Central memory CD4-positive, alpha-beta T cell (primary cell): ENCODE results near the gene JOSD2.
"Not testable (repeated sequence)": the region's sequence is repeated elsewhere in the genome, so short reads cannot be mapped to it uniquely, and the experiment has no call there.

Source experiments
- DNase-seq: peaks from one replicate; pipeline ENCODE4 v3.0.0; 2022

JOSD2 gene

DNA sequence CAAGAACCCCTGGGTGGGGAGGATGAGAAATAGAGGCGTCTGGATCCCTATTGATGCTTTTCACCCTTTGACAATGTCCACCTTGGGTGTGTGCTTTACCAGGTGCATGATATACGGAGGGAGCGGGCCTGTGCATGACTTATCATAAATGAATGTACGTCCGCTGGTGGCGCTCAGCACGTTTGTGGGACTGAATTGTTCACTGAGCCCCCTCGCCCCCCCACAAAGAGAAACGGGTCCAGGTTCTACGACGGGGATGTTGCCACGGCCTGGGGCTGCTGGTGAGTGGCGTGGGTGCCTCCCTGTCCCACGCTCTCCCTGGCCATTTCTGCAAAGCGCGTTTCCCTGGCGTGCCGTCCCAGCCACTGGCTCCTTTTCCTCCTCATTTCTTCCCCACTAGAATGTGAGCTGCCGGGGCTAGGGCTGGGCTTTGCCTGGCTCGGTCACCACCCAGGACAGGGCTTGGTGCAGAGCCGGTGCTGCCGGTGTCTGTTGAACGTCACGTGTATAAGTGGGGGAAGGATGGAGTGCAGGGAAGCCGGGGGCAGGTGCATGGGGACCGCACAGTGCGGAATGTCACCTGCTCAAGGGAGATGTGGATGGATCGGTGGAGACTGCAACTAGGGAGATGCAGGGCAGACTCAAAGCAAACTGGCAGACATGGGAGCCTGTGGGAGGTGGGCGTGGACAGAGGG lies 35.7 kb upstream of the JOSD2 start:
- no peak for DNase-seq

DNA sequence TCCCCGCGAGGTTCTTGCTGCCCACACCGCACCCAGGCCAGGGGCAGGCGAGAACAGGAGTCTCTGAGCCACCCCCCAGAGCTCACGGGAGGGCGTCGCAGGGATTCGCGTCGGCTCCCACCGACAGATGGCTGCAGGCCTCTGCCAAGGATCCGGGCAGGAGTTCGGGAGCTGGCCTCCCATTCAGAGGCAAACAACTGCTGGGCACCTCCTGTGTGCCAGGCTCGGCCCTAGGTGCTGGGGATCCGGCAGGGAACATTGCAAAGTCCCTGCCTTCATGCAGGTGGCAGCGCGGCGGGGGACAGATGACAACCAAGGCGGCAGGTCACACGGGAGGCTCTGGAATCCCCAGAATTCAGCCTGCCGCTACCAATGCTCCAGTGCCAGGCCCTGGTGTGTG lies 32.0 kb upstream of the JOSD2 start:
- DNase-seq, result no peak

DNA sequence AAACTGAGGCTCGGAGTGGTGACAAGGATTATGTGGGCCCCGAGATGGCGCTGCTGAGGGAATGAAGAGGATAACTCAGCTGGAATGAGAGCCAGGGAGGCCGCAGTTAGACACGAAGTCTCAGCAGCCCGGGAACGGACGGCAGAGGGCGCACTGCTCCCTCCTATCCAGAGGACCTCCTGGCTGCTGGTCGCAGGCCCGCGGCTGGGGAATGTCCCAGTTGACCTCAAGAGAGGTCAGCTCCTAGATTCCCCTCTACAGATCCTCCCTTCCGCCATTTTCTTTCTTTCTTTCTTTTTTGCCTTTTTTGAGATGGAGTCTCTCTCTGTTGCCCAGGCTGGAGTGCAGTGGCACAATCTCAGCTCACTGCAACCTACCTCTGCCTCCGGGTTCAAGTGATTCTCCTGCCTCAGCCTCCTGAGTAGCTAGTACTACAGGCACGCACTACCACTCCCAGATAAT lies 26.8 kb upstream of the JOSD2 start:
- DNase-seq, result no peak

- no peak for DNase-seq
Measured at GRCh38 chr19:50537306-50537685, 26.3 kb upstream of the JOSD2 start.

DNA sequence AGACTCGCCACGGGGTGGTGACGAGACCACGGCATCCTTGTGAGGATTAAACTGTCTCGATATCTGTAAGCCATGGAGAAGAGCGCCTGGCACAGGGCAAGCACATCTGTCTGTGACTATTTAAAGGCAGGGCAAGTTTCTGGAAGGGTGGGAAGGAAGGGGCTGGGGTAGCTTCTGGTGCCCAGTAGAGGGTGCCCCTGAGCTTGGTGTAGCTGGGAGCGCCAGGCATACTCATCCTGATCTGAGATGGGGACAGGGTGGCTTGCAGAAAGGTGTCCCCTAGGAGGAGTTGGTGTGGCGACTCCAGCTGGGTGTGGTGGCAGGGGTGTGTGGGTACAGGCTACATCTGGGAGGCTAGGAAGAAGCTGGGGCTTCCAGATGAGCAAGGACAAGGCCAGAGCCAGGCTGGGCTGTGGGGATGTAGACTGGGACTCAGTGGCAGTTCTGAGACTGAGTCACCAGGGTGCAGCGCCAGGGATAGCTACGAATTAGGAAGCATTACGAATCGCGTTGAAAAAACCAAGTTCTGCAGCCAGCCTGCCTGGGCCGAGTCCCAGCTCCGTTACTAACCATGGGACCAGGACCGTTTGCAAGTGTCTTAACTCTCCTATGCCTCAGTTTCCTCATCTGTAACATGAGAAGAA lies 25.8 kb upstream of the JOSD2 start:
- no peak for DNase-seq

DNA sequence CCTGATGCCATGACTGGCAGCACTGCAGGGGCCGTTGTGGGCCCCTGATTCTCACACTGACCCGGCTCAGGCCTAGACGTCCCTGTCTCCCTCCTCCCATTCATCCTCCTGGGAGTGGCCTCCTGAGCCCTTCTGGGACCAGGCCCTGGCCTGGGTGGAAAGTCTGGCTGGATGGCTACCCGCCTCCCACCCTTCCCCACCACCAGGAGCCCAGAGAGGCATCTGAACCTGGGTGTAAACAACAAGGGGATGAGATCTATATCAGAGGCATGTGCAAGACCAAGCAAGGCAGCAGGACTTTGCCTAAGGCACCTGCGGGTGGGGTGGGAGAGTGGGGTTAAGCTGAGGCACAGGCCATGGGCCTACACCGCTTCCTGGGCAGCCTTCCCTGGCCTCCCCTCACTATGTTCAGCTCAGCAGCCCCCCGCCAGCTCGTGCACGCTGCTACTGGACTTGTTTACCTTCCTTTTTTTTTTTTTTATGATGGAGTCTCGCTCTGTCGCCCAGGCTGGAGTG lies 24.7 kb upstream of the JOSD2 start:
- DNase-seq, result no peak

DNA sequence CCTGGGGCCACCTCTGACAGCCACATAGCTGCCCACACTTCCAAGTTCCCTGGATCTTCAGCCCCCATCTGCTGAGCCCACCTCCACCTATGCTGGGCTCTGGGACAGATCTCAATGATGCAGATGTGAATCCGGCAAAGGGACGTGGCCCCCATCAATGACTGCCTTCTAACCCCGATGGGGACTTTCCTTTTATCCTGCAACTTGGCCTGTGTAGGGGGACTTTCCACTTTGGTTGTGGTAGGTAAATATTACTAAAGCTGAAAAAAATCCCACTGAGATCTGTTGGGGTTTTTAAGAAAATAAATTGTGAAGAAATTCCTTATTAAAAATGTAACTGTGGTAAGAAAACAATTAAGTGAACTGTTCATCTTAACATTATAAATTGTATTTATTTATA lies 23.5 kb upstream of the JOSD2 start:
- DNase-seq, result no peak

DNA sequence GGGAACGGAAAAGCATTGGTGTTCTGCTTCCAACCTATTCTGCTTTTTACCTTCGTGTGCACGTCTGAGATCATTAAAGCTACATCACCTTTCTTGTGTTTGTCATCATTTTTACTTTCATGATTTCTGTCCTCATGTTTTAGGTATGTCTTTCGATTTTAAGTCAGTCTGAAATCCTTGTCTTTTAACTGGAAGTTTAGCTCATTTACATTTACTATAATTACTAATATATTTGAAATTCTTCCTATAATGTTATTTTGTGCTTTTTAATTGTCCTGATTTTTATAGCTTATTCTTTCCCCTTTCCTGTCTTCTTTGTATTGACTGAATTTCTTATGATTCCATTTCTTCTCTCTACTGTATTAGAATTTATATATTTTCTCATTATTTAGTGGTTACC lies 22.0 kb upstream of the JOSD2 start:
- DNase-seq, result no peak

- DNase-seq, result no peak
Measured at GRCh38 chr19:50531171-50531612, 20.2 kb upstream of the JOSD2 start.

DNA sequence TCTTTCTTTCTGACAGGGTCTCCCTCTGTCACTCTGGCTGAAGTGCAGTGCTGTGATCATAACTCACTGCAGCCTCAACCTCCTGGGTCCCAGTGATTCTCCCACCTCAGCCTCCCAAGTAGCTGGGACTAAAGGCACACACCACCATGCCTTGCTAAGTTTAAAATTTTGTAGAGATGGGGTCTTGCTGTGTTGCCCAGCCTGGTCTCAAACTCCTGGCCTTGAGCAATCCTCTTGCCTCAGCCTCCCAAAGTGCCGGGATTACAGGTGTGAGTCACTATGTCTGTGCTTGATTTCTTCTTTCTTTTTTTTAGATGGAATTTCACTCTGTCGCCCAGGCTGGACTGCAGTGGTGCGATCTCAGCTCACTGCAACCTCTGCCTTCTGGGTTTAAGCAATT lies 17.1 kb upstream of the JOSD2 start:
- not testable (repeated sequence) for DNase-seq

- DNase-seq, result no peak
Measured at GRCh38 chr19:50522881-50523280, 11.9 kb upstream of the JOSD2 start.

DNA sequence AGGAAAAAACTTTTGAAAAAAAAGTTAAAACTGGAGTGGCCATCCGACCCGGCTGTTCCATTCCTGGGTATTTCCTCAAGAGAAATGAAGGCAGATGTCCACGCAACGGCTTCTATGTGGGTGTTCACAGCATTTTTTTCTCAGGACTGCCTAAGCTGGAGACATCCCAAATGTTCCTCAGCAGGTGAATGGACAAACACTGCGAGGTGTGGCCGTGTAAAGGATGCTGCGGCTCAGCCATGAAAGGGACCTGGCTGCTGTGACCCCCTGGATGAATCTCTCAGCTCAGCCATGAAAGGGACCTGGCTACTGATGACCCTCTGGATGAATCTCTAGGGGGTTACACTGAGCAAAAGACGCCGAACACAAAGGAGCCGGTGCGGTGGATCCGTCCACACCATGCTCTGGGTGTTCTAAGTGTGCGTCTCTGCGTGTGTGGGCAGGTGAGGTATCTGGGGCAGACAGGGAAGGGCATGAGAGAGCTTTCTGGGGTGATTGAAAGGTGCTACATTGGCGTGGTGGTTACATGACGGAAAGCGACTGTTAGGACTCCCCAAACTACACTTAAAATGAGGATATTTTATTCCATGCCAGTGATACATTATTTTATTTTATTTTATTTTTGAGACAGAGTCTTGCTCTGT lies 10.0 kb upstream of the JOSD2 start:
- no peak for DNase-seq

DNA sequence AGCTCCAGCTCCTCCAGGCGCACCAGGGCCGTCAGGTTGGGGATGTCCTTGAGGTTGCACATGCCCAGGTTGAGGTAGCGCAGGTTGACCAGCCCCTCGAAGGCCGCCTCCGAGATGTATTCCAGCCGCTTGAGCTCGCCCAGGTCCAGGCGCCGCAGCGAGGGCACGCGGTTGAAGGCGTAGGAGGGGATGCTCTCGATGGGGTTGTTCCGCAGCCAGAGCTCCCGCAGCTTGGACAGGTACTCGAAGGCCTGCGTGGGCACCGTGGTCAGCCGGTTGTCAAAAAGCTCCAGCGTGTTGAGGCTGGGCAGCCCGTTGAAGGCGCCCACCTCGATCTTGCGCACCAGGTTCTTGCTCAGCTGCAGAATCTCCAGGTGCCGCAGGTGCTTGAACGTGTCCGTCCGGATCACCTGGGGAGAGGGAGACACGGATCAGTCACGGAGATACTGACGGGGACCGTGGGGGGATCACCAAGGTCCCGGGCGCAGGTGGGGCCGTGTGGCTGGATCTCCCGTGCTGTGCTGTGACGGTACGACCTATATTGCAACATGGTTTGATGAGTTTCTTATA lies 8.1 kb upstream of the JOSD2 start:
- DNase-seq, result no peak

DNA sequence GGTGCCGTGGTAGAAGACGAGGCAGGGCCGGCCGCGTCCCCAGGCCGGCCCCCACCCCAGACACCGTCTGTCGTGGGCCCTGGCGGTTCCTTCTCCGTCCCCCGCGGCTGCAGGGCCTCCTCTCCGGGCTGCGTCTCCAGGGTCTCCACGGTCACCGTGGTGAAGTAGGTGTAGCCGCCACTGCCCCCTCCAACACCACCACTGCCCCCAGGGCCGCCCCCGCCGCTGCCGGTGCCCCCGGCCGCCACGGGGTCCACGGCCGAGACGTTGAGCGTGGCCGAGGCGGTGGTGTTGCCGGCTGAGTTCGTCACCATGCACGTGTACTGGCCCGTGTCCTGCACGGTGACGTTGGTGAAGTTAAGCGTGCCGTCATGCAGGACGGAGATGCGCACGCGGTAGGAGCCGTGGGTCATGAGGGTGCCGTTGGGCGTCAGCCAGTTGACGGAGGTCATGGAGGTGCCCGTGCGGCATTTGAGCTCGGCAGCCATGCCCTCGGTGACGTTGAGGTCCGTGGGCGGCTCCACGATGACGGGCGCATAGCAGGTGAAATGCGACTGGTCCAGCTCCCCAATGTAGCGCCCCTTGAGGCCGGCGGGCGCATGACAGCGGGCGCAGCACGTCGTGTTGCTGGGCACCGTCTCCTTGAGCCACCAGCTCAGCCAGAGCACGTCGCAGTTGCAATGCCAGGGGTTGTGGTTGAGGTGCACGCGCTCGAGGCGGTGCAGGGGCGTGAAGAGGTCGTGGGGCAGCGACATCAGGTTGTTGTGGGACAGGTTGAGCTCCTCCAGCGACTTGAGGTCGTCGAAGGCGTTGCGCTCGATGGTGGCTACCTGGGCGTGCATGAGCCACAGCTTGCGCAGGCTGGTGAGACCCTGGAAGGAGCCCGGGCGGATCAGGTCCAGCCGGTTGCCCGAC lies 7.4 kb upstream of the JOSD2 start:
- no peak for DNase-seq

GRCh38 chr19:50517704-50518075 lies 6.7 kb upstream of the JOSD2 start:
- no peak for DNase-seq

- no peak for DNase-seq
Measured at GRCh38 chr19:50516964-50517703, 6.1 kb upstream of the JOSD2 start.

DNA sequence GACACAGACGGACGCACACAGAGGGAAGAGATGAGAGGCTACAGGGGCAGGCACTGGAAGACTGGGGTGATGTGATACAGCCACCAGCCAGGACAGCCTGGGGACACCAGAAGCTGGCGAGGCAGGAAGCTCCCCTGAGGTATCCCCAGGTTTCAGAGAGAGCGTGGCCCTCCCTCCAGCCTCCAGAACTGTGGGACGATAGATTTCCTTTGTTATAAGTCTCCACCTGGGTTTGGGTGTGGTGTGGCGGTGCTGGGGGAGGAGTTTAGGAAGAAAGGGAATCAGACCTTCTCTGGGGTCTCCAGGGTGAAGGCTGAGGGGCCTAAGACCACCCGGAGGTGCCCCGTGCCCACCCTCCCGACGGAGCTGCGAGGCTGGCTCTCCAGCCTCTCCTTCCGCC lies 5.5 kb upstream of the JOSD2 start:
- DNase-seq, result no peak

GRCh38 chr19:50515168-50515561 lies 4.2 kb upstream of the JOSD2 start:
- DNase-seq, result no peak

DNA sequence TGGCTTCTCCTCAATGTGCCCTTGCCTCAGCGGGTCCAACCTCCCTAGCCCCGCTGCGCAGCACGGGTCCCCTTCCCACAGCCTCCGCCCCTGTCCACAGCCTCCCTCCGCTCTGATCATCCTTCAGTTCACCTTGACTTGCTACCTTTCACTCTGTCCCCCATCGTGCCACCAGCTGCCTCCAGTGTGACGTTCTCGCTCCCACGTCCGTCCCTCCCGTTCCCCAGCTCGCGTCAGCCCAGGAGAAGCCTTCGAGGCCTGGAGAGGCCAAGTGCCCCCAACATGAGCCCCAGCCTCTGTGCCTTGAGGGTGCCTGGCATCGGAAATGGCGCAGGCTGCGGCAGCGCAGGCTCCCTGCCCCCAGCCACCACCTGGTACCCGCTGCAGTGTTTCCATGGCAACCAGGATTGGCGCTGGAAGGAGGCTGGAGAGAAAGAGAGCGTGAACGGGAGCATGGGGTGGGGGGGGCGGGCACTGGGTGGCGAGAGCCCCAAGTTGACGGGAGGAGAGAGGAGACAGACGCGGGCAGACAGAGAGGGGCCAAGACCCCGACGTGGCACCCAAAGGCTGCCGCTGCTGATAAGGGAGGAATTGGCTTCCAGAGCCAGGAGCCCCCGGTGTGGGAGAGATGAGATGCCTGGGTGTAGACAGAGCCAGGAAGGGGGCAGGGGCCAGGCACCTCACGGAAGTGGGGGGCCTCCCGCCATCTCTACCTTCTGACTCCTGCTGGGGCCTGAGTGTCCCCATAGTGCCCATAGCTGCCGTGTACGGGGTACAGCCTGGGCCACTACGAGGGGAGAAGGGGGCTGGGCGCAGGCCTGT lies 3.6 kb upstream of the JOSD2 start:
- no peak for DNase-seq

GRCh38 chr19:50513746-50514345 lies 2.9 kb upstream of the JOSD2 start, which contains the start of gene ASPDH:
Gene ASPDH (minus strand): TSS chr19:50513913. CDS start chr19:50513823, 90 bp downstream.
- no peak for DNase-seq
